DMS114 treated with DMSO at 0.1 percent for 48 hours (cell line): ENCODE results near the gene PPP2R5B.
"Not testable (repeated sequence)": the region's sequence is repeated elsewhere in the genome, so short reads cannot be mapped to it uniquely, and the experiment has no call there.

Experiments
- DNase-seq: peaks from one replicate; lab custom pipeline; 2025; ENCODE audit not compliant: unreplicated experiment; lab: John Stamatoyannopoulos, UW

The PPP2R5B gene

DNA sequence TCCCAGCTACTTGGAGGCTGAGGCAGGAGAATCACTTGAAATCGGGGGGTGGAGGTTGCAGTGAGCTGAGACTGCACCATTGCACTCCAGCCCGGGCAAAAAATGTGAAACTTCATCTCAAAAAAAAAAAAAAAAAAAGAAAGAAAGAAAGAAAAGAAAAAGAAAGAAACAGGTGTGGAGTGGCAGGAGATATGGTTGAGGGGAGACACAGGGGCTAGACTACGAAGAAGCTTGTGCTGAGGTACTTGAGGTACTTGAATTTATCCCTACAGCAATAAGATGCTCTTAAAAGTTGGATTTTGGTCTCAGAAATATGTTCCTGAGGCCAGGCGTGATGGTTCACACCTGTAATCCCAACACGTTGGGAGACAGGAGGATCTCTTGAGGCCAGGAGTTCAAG is 49.6 kb downstream of the PPP2R5B start:
- DNase-seq = no peak

DNA sequence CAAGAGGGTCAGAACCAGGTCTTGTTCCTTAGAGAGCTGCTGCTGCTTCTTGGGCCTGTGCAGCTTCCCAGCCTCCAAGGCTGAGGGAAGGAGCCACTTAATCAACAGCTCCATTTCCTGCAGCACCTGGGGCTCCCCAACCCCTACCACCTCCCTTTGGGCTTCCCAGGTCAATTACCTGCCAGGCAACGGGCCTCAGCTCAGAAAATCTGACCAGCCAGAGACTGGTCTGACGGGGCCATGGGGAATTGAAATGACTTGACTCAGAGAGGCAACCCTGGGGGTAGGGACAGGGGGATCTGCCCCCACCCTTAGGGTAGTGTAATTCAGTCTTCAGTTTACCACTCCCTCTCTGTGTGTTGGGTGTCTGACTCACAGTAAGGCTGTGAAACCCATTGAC is 52.2 kb downstream of the PPP2R5B start:
- DNase-seq = no peak

DNA sequence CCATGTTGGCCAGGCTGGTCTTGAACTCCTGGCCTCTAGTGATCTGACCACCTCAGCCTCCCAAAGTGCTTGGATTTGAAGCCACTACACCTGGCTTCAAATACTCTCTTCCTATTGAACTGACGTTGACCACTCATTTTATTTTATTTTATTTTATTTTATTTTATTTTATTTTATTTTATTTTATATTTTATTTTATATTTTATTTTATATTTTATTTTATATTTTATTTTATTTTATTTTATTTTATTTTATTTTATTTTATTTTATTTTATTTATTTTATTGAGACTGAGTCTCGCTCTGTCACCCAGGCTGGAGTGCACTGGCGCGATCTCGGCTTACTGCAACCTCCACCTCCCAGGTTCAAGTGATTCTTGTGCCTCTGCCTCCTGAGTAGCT is 58.9 kb downstream of the PPP2R5B start:
- not testable (repeated sequence) for DNase-seq
